T-helper 2 cell treated with Interferon-gamma antibody and Interleukin-4, amounts not matched to agents 5 μg/mL and 100 μg/mL, for 36 hours (primary cell): ENCODE results near the gene PKIG.

ENCODE experiments used
- DNase-seq: peaks from one replicate; pipeline ENCODE4 v3.0.0; 2021; ENCODE audit warnings: low spot score
- H3K27ac Mint-ChIP-seq: one replicate; pipeline ENCODE4 v1.8.0; 2021; ENCODE audit warnings: mild to moderate bottlenecking, mixed read lengths
- H3K27me3 Mint-ChIP-seq: one replicate; pipeline ENCODE4 v1.8.0; 2021; ENCODE audit warnings: low read depth, mixed read lengths
- H3K36me3 Mint-ChIP-seq: one replicate; pipeline ENCODE4 v1.8.0; 2021; ENCODE audit warnings: low read depth, mixed read lengths
- H3K4me1 Mint-ChIP-seq: one replicate; pipeline ENCODE4 v1.8.0; 2021; ENCODE audit warnings: low read depth, mixed read lengths
- H3K4me3 Mint-ChIP-seq: one replicate; pipeline ENCODE4 v1.8.0; 2022; ENCODE audit warnings: mild to moderate bottlenecking, moderate library complexity, mixed read lengths
- H3K9me3 Mint-ChIP-seq: one replicate; pipeline ENCODE4 v1.8.0; 2021; ENCODE audit warnings: mixed read lengths

PKIG gene

GRCh38 chr20:44637042-44637441 is 54.7 kb downstream of the PKIG start:
- H3K9me3 Mint-ChIP-seq: no peaks in the 10 kb centered on the region

GRCh38 chr20:44637522-44638372 is 55.4 kb downstream of the PKIG start:
- H3K27me3 Mint-ChIP-seq: no peaks in the 10 kb centered on the region
- H3K4me1 Mint-ChIP-seq: peaks cover 22% of the 10 kb centered on the region
- peaks cover 59% of the 10 kb centered on the region for H3K36me3 Mint-ChIP-seq
- no peaks in the 10 kb centered on the region for H3K9me3 Mint-ChIP-seq
- no peak overlapping the region for H3K4me3 Mint-ChIP-seq
- DNase-seq: no peak
- no peak overlapping the region for H3K27ac Mint-ChIP-seq

More at GRCh38 chr20:44637042-44637441, 54.7 kb downstream of the PKIG start:
- peaks cover 55% of the 10 kb centered on the region for H3K36me3 Mint-ChIP-seq
- H3K27ac Mint-ChIP-seq: no peak overlapping the region
- DNase-seq: no peak
- H3K27me3 Mint-ChIP-seq: no peaks in the 10 kb centered on the region
- H3K4me1 Mint-ChIP-seq: peaks cover 15% of the 10 kb centered on the region
- no peak overlapping the region for H3K4me3 Mint-ChIP-seq

DNA sequence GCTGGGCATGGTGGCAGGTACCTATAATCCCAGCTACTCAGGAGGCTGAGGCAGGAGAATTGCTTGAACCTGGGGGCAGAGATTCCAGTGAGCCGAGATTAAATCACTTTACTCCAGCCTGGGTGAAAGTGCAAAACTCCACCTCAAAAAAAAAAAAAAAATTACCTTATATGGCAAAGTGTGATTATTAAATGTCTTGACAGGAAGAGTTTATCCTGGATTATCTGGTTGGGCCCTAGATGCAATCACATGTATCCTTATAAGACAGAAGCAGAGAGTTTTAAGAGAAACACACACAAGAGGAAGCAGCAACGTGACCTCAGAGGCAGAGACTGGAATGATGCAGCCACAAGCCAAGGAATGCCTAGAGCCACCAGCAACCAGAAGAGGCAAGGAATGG is 58.1 kb downstream of the PKIG start:
- H3K36me3 Mint-ChIP-seq: peaks cover 51% of the 10 kb centered on the region
- H3K27ac Mint-ChIP-seq: peak overlapping the region; percentile 55
- H3K4me1 Mint-ChIP-seq: peaks cover 47% of the 10 kb centered on the region
- DNase-seq: no peak
- H3K27me3 Mint-ChIP-seq: no peaks in the 10 kb centered on the region
- H3K9me3 Mint-ChIP-seq: no peaks in the 10 kb centered on the region
- no peak overlapping the region for H3K4me3 Mint-ChIP-seq

DNA sequence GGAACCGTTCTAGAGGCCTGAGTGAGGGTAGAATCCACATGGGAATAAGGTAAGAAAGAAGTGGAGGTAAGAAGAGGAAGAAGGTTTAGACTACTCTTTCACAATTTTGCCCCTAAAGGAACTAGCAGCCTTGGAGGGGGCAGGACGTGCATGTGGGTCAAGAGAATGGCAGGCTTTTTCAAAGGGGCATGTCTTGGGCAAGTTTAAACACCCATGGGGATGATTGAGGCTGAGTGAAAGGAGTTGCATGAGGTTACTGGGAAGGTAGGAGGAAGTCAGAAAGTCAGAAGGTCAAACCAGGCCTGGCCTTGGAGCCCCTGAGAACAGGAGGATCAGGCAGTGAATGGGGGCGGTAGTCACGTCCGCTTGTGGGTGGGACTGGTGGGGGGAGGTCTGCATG is 58.9 kb downstream of the PKIG start:
- Mint-ChIP-seq H3K4me3 (peak overlapping the region; percentile 62), H3K9me3 (no peaks in the 10 kb centered on the region)

DNA sequence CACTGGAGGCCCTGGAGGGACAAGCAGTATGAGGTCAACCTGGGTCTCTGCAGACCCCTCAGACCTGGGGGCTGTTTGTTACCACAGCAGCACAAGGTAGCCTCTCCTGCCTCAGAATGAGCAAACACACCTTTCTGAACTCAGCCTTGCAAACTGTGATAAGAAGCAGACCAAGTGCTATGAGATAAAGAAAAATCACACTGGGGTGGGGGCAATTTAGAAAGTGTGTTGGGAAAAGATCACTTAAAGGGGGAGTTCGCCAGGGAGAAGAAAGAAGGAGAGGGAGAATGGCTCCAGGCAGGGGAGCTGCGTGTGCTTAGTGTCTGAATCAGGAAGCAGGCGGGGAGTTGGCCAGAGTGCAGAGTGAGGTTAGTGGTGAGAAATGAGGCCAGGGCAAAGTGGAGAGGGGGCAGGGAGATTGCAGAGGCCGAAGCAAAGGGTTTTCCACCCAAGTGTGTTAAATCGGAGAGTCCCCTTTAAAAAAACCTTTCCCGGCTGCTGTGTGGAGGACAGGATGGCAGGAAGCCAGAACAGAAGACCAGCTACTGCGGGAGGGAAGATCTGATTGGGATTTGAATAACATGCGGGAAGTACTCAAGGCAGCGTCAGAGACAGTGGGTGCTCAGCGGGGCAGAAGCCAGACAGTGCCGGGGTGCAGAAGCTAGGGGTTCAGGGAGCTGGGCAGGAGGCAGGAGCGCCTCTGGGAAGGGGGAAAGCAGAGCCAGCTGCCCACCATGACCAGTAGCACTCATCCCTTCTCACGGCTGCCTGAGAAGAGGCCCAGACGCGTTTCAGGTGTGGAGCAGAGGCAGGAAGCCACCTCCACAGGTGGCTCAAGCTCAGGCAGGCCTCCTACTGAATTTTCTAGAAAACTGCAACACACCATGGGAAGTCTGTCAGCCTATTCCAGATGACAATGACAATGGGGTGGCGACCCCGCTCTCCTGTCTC is 60.1 kb downstream of the PKIG start:
- Mint-ChIP-seq H3K4me1 (peaks cover 62% of the 10 kb centered on the region), H3K27ac (peak overlapping the region; percentile 81), H3K9me3 (no peaks in the 10 kb centered on the region), H3K36me3 (peaks cover 43% of the 10 kb centered on the region), H3K27me3 (no peaks in the 10 kb centered on the region), H3K4me3 (peak overlapping the region; percentile 80)
- DNase-seq: peak; percentile 22

More for the DNA sequence above, 58.9 kb downstream of the PKIG start:
- H3K36me3 Mint-ChIP-seq: peaks cover 50% of the 10 kb centered on the region
- peak overlapping the region; percentile 93 for H3K27ac Mint-ChIP-seq
- H3K4me1 Mint-ChIP-seq: peaks cover 55% of the 10 kb centered on the region
- no peak for DNase-seq
- no peaks in the 10 kb centered on the region for H3K27me3 Mint-ChIP-seq

DNA sequence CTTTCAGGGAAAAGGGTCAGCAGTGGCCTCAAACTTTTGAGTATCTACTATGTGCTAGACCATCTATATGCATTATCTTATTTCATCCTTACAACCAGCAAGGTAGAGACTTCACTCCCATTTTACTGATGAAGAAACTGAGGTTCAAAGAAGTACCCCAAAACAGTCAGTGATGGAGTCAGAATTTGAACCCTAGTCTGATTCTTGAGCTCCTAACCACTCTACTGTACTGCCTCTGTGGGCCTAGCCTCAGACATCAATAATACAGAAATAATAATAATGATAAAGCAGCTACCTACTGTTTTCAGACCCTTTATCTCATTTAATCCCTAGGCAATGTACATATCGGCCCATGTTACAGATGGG is 60.8 kb downstream of the PKIG start:
- Mint-ChIP-seq H3K27ac (peak overlapping the region; percentile 81), H3K9me3 (no peaks in the 10 kb centered on the region), H3K4me3 (peak overlapping the region; percentile 80), H3K27me3 (no peaks in the 10 kb centered on the region), H3K36me3 (peaks cover 37% of the 10 kb centered on the region), H3K4me1 (peaks cover 64% of the 10 kb centered on the region)
- no peak for DNase-seq

DNA sequence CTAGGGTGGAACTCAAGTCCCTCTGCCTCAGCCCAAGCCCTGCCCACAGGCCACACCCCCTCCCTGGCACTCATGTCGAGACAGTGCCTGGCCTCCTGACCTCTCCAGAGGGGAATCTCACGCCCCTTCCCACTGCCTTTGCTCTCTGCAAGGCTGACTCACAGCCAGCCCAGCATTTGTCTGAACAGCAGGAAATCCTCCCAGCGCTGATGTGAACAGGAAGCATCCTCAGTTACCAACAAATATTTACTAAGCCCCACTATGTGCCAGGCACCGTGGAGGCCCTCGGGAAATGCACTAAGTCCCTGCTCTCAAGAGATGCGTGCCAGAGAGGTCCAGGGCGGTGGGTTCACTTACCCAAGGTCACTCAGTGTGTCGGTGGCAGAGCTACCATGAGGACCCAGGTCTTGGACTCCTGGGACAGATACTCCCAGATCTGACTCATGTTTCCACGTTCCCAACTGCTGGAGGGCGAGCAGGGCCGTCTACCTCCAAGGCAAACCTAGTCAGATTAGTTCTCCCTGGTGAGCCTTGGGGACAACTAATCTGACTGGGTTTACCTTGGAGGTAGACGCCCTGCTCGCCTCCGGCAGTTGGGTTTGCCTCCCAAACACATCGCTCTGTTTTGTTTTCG is 61.3 kb downstream of the PKIG start:
- peaks cover 70% of the 10 kb centered on the region for H3K4me1 Mint-ChIP-seq
- peak; percentile 38 for DNase-seq
- peak overlapping the region; percentile 97 for H3K27ac Mint-ChIP-seq
- peak overlapping the region; percentile 80 for H3K4me3 Mint-ChIP-seq
- no peaks in the 10 kb centered on the region for H3K9me3 Mint-ChIP-seq
- H3K27me3 Mint-ChIP-seq: no peaks in the 10 kb centered on the region
- peaks cover 34% of the 10 kb centered on the region for H3K36me3 Mint-ChIP-seq

- H3K4me1 Mint-ChIP-seq: peaks cover 75% of the 10 kb centered on the region
- H3K27ac Mint-ChIP-seq: peak overlapping the region; percentile 97
- no peaks in the 10 kb centered on the region for H3K9me3 Mint-ChIP-seq
- no peak for DNase-seq
- peaks cover 32% of the 10 kb centered on the region for H3K36me3 Mint-ChIP-seq
- no peaks in the 10 kb centered on the region for H3K27me3 Mint-ChIP-seq
- peak overlapping the region; percentile 76 for H3K4me3 Mint-ChIP-seq
Measured at GRCh38 chr20:44644230-44644617, 61.8 kb downstream of the PKIG start.

- Mint-ChIP-seq H3K27ac (peak overlapping the region; percentile 97), H3K4me1 (peaks cover 78% of the 10 kb centered on the region), H3K27me3 (no peaks in the 10 kb centered on the region), H3K9me3 (no peaks in the 10 kb centered on the region), H3K4me3 (peak overlapping the region; percentile 70), H3K36me3 (peaks cover 32% of the 10 kb centered on the region)
- peak; percentile 44 for DNase-seq
Measured at GRCh38 chr20:44644667-44645131, 62.3 kb downstream of the PKIG start.

DNA sequence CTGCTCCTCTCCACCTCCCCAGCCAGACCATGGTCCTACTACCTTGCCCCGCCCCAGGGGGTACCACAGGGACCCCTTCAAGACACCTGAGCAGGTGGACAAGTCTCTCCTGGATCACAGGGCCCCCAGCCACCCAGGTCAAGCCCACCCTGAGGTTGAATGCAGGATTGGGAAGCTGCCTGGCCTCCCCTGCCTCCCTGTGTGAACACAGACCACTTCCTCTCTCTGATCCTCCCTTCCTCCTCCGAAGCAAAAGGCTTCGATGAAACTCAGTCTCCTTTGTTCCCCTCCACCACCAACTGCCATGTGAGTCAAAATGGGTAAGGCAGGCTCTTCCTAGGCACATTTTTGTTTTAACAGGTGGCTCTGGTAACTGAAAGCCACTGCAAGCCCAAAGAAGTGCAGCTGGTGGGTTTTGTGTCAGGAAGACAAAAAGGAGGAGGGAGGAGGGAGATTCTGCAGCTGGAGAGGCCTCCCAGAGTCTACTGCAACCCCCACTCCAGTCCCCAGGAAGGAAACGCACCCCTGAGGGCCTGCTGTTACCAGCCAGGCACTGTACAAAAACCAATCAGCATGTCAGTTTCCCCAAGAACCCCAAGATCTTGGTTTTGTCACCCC is 63.8 kb downstream of the PKIG start:
- Mint-ChIP-seq H3K4me1 (peaks cover 84% of the 10 kb centered on the region), H3K27me3 (no peaks in the 10 kb centered on the region), H3K9me3 (no peaks in the 10 kb centered on the region), H3K4me3 (peak overlapping the region; percentile 82), H3K27ac (peak overlapping the region; percentile 97), H3K36me3 (peaks cover 30% of the 10 kb centered on the region)
- DNase-seq: peak; percentile 30

DNA sequence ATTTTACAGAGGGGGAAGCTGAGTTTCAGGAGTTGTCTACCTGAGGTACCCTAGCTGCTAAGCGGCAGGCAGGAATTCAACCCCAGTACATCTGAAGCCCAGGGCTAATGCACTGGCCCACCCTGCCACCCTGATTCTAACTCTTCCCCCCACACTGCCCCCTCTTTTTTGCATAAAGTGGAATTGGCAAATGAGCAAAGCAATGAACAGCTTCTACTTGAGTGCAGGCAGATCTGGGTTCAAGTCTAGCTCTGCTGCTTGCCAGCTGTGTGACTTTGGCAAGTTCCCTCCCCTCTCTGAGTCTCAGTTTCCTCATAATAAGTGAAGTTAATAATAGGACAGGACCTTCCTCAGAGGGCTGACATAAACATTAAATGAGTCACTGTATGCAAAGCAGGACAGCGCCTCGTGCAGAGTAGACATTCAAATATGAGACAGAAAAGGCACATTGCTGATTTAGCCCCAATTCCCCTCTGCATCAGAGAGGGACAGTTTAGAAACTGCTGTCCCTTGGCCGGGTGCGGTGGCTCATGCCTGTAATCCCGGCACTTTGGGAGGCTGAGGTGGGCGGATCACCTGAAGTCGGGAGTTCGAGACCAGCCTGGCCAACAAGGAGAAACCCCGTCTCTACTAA is 64.4 kb downstream of the PKIG start:
- Mint-ChIP-seq H3K4me3 (peak overlapping the region; percentile 82), H3K27ac (peak overlapping the region; percentile 97), H3K27me3 (no peaks in the 10 kb centered on the region), H3K36me3 (peaks cover 26% of the 10 kb centered on the region), H3K9me3 (no peaks in the 10 kb centered on the region), H3K4me1 (peaks cover 78% of the 10 kb centered on the region)
- no peak for DNase-seq

DNA sequence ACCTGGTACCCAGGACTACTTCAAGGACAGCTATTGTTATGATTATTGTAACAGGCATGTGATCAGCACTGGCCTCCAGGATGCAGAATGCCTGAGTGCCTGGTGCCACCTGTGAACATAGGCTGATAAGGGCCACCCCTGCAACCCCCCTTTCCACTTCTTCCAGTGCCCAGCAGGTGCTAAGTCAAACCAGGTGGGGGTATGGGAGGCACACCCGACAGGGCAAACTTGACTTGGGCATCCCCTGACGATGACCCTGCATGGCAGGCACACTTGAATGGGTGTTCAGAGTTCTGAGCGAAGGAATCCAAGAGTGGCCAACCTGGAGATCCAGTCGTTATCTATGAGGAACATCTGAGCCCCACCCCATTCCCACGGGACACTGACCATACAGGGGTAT is 65.7 kb downstream of the PKIG start:
- H3K4me1 Mint-ChIP-seq: peaks cover 70% of the 10 kb centered on the region
- H3K27ac Mint-ChIP-seq: no peak overlapping the region
- no peaks in the 10 kb centered on the region for H3K9me3 Mint-ChIP-seq
- peaks cover 23% of the 10 kb centered on the region for H3K36me3 Mint-ChIP-seq
- DNase-seq: no peak
- no peak overlapping the region for H3K4me3 Mint-ChIP-seq
- H3K27me3 Mint-ChIP-seq: no peaks in the 10 kb centered on the region

GRCh38 chr20:44648579-44648978 is 66.2 kb downstream of the PKIG start:
- H3K27me3 Mint-ChIP-seq: no peaks in the 10 kb centered on the region
- no peaks in the 10 kb centered on the region for H3K9me3 Mint-ChIP-seq
- no peak overlapping the region for H3K27ac Mint-ChIP-seq
- peak overlapping the region; percentile 68 for H3K4me3 Mint-ChIP-seq
- DNase-seq: no peak
- peaks cover 69% of the 10 kb centered on the region for H3K4me1 Mint-ChIP-seq
- H3K36me3 Mint-ChIP-seq: peaks cover 23% of the 10 kb centered on the region
